ENCODE measurements around the gene PFKFB2.

The PFKFB2 gene

DNA sequence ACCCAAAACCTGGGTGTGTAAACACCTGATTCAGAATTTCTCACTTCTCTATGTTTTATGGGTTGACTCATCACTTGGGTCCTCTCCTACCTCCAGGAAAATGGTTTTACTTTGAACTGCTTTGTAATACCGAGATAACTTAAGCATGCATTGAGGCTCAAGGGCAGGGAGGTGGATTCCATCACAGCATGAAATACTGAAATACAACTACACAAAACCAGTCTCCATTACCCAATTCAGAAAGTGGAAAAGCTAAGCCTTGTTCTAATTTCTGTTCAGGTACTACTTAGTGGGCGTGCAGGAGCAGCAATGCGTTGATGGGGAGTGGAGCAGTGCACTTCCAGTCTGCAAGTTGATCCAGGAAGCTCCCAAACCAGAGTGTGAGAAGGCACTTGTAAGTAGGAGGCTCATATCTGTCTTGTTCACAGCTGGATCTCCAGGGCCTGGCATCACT lies 44.8 kb downstream of the PFKFB2 start:
- peaks cover 10% of the 10 kb centered on the region for H3K27me3 Mint-ChIP-seq (ENCODE audit: low read depth, poor library complexity)
- H3K9me3 Mint-ChIP-seq = peaks cover 16% of the 10 kb centered on the region
- H3K4me3 Mint-ChIP-seq = no peak overlapping the region
- H3K4me1 Mint-ChIP-seq = no peaks in the 10 kb centered on the region
- no peak overlapping the region for H3K27ac Mint-ChIP-seq
- DNase-seq = no peak
- H3K36me3 Mint-ChIP-seq (ENCODE audit: low read depth) = no peaks in the 10 kb centered on the region
- TF ChIP-seq, protein P1, sequence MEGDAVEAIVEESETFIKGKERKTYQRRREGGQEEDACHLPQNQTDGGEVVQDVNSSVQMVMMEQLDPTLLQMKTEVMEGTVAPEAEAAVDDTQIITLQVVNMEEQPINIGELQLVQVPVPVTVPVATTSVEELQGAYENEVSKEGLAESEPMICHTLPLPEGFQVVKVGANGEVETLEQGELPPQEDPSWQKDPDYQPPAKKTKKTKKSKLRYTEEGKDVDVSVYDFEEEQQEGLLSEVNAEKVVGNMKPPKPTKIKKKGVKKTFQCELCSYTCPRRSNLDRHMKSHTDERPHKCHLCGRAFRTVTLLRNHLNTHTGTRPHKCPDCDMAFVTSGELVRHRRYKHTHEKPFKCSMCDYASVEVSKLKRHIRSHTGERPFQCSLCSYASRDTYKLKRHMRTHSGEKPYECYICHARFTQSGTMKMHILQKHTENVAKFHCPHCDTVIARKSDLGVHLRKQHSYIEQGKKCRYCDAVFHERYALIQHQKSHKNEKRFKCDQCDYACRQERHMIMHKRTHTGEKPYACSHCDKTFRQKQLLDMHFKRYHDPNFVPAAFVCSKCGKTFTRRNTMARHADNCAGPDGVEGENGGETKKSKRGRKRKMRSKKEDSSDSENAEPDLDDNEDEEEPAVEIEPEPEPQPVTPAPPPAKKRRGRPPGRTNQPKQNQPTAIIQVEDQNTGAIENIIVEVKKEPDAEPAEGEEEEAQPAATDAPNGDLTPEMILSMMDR (IDR thresholded peaks at IDR 0.05) = no peak

DNA sequence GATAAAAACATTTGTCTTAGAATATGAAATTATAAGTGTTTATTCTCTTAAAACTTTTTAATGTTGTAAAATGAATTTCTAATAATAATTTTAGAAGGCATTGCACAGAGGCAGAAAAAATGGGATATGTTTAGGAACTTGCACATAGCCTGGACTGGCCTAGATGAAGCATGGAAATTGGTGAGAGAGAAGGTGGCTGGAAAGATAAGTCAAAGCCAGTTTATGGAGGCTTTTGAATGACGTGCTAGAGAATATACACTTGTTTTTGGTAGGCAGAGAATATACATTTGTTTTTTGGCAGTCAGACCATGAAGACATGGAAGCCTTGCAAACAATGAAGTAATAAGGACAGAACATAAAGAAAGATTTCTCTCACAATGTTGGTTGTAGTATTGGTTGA lies 48.6 kb downstream of the PFKFB2 start:
- no peak overlapping the region for H3K27ac Mint-ChIP-seq
- peaks cover 11% of the 10 kb centered on the region for H3K27me3 Mint-ChIP-seq (ENCODE audit: low read depth, poor library complexity)
- TF ChIP-seq, protein P1 (IDR thresholded peaks at IDR 0.05) = no peak

DNA sequence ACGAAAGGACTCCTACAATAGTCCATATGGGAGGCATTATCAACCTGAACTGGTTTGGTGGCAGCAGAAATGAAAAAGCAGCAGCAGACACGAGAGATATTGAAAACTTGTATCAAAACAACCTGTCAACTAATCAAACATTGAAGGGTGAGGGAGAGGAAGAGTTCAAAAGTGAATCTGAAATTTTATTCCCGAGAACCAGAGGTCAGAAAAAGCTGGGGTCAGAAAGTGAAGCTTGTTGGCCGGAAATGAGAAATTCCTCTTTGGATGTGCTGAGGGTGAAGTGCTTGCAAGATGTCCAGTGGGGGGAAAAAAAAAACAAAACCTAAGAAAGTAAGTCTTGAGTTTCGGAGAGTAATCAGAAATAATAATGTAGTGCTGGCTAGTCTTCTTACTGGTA lies 49.1 kb downstream of the PFKFB2 start:
- H3K4me3 Mint-ChIP-seq = no peak overlapping the region
- H3K9me3 Mint-ChIP-seq = peaks cover 11% of the 10 kb centered on the region
- TF ChIP-seq, protein P1 (IDR thresholded peaks at IDR 0.05) = no peak
- no peaks in the 10 kb centered on the region for H3K36me3 Mint-ChIP-seq (ENCODE audit: low read depth)
- no peak for DNase-seq
- no peak overlapping the region for H3K27ac Mint-ChIP-seq
- H3K4me1 Mint-ChIP-seq = no peaks in the 10 kb centered on the region
- H3K27me3 Mint-ChIP-seq (ENCODE audit: low read depth, poor library complexity) = peaks cover 11% of the 10 kb centered on the region

More for the DNA sequence above, 48.6 kb downstream of the PFKFB2 start:
- H3K9me3 Mint-ChIP-seq = peaks cover 12% of the 10 kb centered on the region
- no peaks in the 10 kb centered on the region for H3K4me1 Mint-ChIP-seq
- no peak for DNase-seq
- H3K36me3 Mint-ChIP-seq (ENCODE audit: low read depth) = no peaks in the 10 kb centered on the region
- no peak overlapping the region for H3K4me3 Mint-ChIP-seq

DNA sequence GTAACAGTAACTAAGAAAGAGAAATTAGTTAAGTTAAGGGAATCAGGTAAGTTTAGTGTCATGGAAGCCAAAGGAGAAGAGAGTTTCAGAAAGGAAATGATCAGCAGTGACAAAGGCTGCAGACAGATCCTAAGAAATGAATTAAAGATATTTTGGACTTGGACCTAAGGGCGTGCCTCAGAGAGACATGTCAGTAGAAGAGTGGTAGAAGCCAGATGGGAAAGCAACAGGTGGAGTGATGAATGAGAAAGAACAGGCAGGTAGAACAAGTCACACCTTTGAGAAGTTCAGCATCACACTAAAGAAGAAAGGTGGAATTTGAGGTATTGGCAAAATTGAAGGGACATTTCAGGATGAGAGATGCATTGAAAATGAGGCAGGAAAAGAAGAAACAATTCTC lies 49.6 kb downstream of the PFKFB2 start:
- Mint-ChIP-seq H3K4me3 (no peak overlapping the region), H3K9me3 (peaks cover 10% of the 10 kb centered on the region), H3K36me3 (ENCODE audit: low read depth) (no peaks in the 10 kb centered on the region), H3K27ac (no peak overlapping the region), H3K4me1 (peaks cover 2% of the 10 kb centered on the region), H3K27me3 (ENCODE audit: low read depth, poor library complexity) (peaks cover 11% of the 10 kb centered on the region)
- DNase-seq = no peak
- TF ChIP-seq, protein P1 (IDR thresholded peaks at IDR 0.05) = no peak

DNA sequence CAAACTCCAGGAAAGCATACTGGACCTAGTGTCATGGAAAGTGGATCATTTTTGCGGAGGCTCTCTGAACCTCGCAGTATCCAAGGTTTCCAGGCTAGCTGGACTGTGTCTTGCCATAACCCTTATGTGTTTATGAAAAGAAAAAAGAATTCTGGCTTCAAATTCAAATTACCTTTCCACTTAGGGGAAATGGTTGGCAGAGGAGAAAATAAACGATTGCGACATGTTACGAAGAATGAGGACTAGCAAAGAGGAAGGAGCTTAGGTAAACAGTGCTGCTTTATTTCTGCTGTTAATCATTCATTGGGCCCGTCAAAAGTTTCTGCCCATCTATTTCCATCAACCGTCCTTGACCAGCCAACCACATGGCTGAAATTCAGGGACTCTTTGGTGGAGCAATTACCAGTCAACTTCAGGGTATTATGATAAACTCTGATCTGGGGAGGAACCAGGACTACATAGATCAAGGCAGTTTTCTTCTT lies 50.9 kb downstream of the PFKFB2 start, which contains the start of gene C4BPA:
TSS of gene C4BPA (plus strand) at position 342 of the 482 bp plus-strand sequence. CDS start 8,793 bp downstream, outside the sequence.
- H3K9me3 Mint-ChIP-seq = peaks cover 3% of the 10 kb centered on the region
- H3K27ac Mint-ChIP-seq = no peak within 1 kb of the TSS
- H3K36me3 Mint-ChIP-seq (ENCODE audit: low read depth) = no peaks in the 10 kb centered on the region
- peaks cover 10% of the 10 kb centered on the region for H3K4me1 Mint-ChIP-seq
- H3K4me3 Mint-ChIP-seq = no peak within 1 kb of the TSS
- H3K27me3 Mint-ChIP-seq (ENCODE audit: low read depth, poor library complexity) = peaks cover 11% of the 10 kb centered on the region
- TF ChIP-seq, protein P1 (IDR thresholded peaks at IDR 0.05) = no peak
- DNase-seq = no peak

DNA sequence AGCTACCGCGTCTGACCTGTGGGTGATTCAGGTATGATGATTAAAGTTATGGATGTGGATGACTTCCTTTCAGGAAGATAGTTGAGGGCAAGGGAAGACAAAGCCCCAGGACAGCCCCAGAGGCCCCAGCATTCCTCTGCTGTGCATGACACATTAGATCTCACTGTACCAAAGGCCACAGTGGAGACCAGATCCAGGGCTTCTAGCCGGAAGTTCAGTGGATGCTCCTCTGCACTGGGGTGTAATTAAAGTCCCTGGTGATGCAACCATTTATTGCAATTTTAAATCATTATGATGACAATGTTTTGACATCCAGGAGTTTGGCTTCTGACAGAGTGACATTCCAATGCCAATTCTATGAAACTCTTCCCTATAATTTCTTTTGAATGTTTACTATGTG lies 55.9 kb downstream of the PFKFB2 start:
- peaks cover 4% of the 10 kb centered on the region for H3K27me3 Mint-ChIP-seq (ENCODE audit: low read depth, poor library complexity)
- H3K27ac Mint-ChIP-seq = no peak overlapping the region
- H3K4me3 Mint-ChIP-seq = no peak overlapping the region
- no peak for DNase-seq
- H3K9me3 Mint-ChIP-seq = no peaks in the 10 kb centered on the region
- H3K4me1 Mint-ChIP-seq = peaks cover 10% of the 10 kb centered on the region
- no peaks in the 10 kb centered on the region for H3K36me3 Mint-ChIP-seq (ENCODE audit: low read depth)
- TF ChIP-seq, protein P1 (IDR thresholded peaks at IDR 0.05) = no peak
